H1 (cell line): ENCODE results near the gene LDLRAD3. TPM values are rescaled to one million over a fixed set of nuclear protein-coding genes. Genes with fewer than 3 reads are reported as not detected.

Experiments
- CTCF ChIA-PET: fragments of 300-600 bp; sonication (Branson Sonifier 250); formaldehyde crosslinking; loops from one replicate; lab custom pipeline; 2021; ENCODE audit not compliant: partially characterized antibody; lab: Charles Lee
- POLR2A ChIA-PET: fragments of 300-600 bp; sonication (Branson Sonifier 250); formaldehyde crosslinking; loops from one replicate; lab custom pipeline; 2021; ENCODE audit warnings: inconsistent platforms; ENCODE audit not compliant: partially characterized antibody; lab: Charles Lee
- DNase-seq, 2 experiments: peaks; one replicate each; pipeline versions ENCODE4 v3.0.0 to v3.0.0-alpha.2; 2010 to 2022; ENCODE audit warnings: low spot score in 2 of 2, low read depth in 1 of 2, mixed read lengths in 1 of 2
- FAIRE-seq: peaks from 2 replicates; lab custom pipeline; 2011; peaks lifted over from hg19 to GRCh38; lab: Jason Lieb, UNC
- H2AFZ ChIP-seq: 2 replicates; pipeline ENCODE4 v1.8.1; 2012; ENCODE audit warnings: low read length, inconsistent platforms
- H2AK5ac ChIP-seq: 2 replicates; pipeline ENCODE4 v1.6.1; 2013; ENCODE audit warnings: low read depth, low read length
- H2BK120ac ChIP-seq: replicated peaks from 2 replicates; pipeline ENCODE3; 2013; ENCODE audit warnings: low read depth, low read length, inconsistent platforms
- H2BK12ac ChIP-seq: 2 replicates; pipeline ENCODE4 v1.6.1; 2013; ENCODE audit warnings: low read depth, low read length
- H2BK15ac ChIP-seq: 2 replicates; pipeline ENCODE4 v1.6.1; 2013; ENCODE audit warnings: low read length
- H2BK20ac ChIP-seq: 2 replicates; pipeline ENCODE4 v1.6.1; 2013; ENCODE audit warnings: low read length
- H2BK5ac ChIP-seq: 2 replicates; pipeline ENCODE4 v1.6.1; 2013; ENCODE audit warnings: low read depth, low read length
- H3K14ac ChIP-seq: 2 replicates; pipeline ENCODE4 v1.6.1; 2013; ENCODE audit warnings: inconsistent platforms; ENCODE audit not compliant: insufficient read length
- H3K18ac ChIP-seq: 2 replicates; pipeline ENCODE4 v1.6.1; 2013; ENCODE audit warnings: low read length; ENCODE audit errors: extremely low read depth
- H3K23ac ChIP-seq: 2 replicates; pipeline ENCODE4 v1.6.1; 2013; ENCODE audit warnings: inconsistent platforms; ENCODE audit not compliant: insufficient read length
- H3K23me2 ChIP-seq: 2 replicates; pipeline ENCODE4 v1.6.1; 2013; ENCODE audit warnings: low read depth, low read length
- H3K27ac ChIP-seq: 2 replicates; pipeline ENCODE4 v1.6.1; 2011; ENCODE audit warnings: low read depth, low read length, inconsistent platforms
- H3K27me3 ChIP-seq, 4 experiments: replicated peaks in 1 of 4; 1 replicate in 1 of 4; 2 replicates in 3 of 4; pipeline versions ENCODE4 v1.6.1 to v1.8.1; 2011 to 2013; ENCODE audit warnings: low read length in 3 of 4, mild to moderate bottlenecking in 3 of 4, inconsistent platforms in 2 of 4, mixed read lengths in 2 of 4, moderate library complexity in 1 of 4; ENCODE audit not compliant: control insufficient read depth in 3 of 4, insufficient read depth in 3 of 4; ENCODE audit errors: extremely low read depth in 1 of 4
- H3K36me3 ChIP-seq, 4 experiments: 2 replicates each; pipeline versions ENCODE4 v1.6.1 to v1.8.1; 2011 to 2013; ENCODE audit warnings: mild to moderate bottlenecking in 4 of 4, low read length in 3 of 4, moderate library complexity in 2 of 4, control low read depth in 1 of 4, inconsistent platforms in 1 of 4; ENCODE audit not compliant: insufficient read depth in 4 of 4, control insufficient read depth in 2 of 4
- H3K4ac ChIP-seq: replicated peaks from 2 replicates; pipeline ENCODE3; 2013; ENCODE audit warnings: low read length, low read depth, mixed read lengths, inconsistent platforms; ENCODE audit not compliant: insufficient read length
- H3K4me1 ChIP-seq, 4 experiments: replicated peaks in 1 of 4; 1 replicate in 1 of 4; 2 replicates in 3 of 4; pipeline versions ENCODE4 v1.6.1 to v1.8.1; 2011 to 2013; ENCODE audit warnings: low read length in 3 of 4, inconsistent platforms in 2 of 4, mixed read lengths in 1 of 4; ENCODE audit not compliant: insufficient read depth in 4 of 4, control insufficient read depth in 3 of 4
- H3K4me2 ChIP-seq, 2 experiments: 2 replicates each; pipeline versions ENCODE4 v1.6.1 to v1.8.1; 2011 to 2013; ENCODE audit warnings: low read depth in 2 of 2, low read length in 2 of 2, control low read depth in 1 of 2, inconsistent platforms in 1 of 2, mild to moderate bottlenecking in 1 of 2; ENCODE audit not compliant: insufficient read depth in 1 of 2
- H3K4me3 ChIP-seq, 4 experiments: fragments of 200-600, 300-600 bp in 1 of 4; sonication (generic), shearing (Covaris generic), sonication (Bioruptor Twin) in 1 of 4; 2 replicates each; pipeline versions ENCODE4 v1.5.1 to v1.8.1; 2011 to 2016; ENCODE audit warnings: low read length in 4 of 4, low read depth in 3 of 4, control low read depth in 2 of 4, inconsistent platforms in 2 of 4, mild to moderate bottlenecking in 2 of 4, mixed read lengths in 1 of 4, moderate library complexity in 1 of 4; ENCODE audit not compliant: insufficient read depth in 2 of 4; ENCODE audit errors: extremely low read depth in 1 of 4
- H3K56ac ChIP-seq: replicated peaks from 2 replicates; pipeline ENCODE3; 2013; ENCODE audit warnings: low read depth, mild to moderate bottlenecking, mixed read lengths, low read length, inconsistent platforms; ENCODE audit not compliant: insufficient read length
- H3K79me1 ChIP-seq: 2 replicates; pipeline ENCODE4 v1.6.1; 2013; ENCODE audit warnings: low read depth, low read length, control low read depth
- H3K79me2 ChIP-seq, 2 experiments: 2 replicates each; pipeline versions ENCODE4 v1.6.1 to v1.8.1; 2012 to 2013; ENCODE audit warnings: low read length in 2 of 2, mild to moderate bottlenecking in 2 of 2, inconsistent platforms in 1 of 2; ENCODE audit not compliant: insufficient read depth in 2 of 2, control insufficient read depth in 1 of 2
- H3K9ac ChIP-seq, 4 experiments: replicated peaks in 1 of 4; 1 replicate in 1 of 4; 2 replicates in 3 of 4; pipeline versions ENCODE4 v1.6.1 to v1.8.1; 2011 to 2013; ENCODE audit warnings: low read depth in 3 of 4, low read length in 3 of 4, control low read depth in 2 of 4, mild to moderate bottlenecking in 2 of 4, moderate library complexity in 2 of 4, inconsistent platforms in 1 of 4; ENCODE audit errors: extremely low read depth in 1 of 4
- H3K9me3 ChIP-seq, 2 experiments: 2 replicates each; pipeline versions ENCODE4 v1.6.1 to v1.8.1; 2012 to 2013; ENCODE audit warnings: mild to moderate bottlenecking in 2 of 2, moderate library complexity in 2 of 2, control low read depth in 1 of 2, inconsistent platforms in 1 of 2, low read depth in 1 of 2, low read length in 1 of 2, mixed read lengths in 1 of 2; ENCODE audit not compliant: insufficient read depth in 2 of 2
- H4K20me1 ChIP-seq, 2 experiments: replicated peaks in 1 of 2; 2 replicates each; pipeline versions ENCODE3 to v1.8.1; 2011 to 2013; ENCODE audit warnings: inconsistent platforms in 2 of 2, low read length in 2 of 2, mild to moderate bottlenecking in 1 of 2; ENCODE audit not compliant: insufficient read depth in 2 of 2, control insufficient read depth in 1 of 2
- H4K5ac ChIP-seq: 2 replicates; pipeline ENCODE4 v1.6.1; 2013; ENCODE audit warnings: low read length, low read depth, mixed read lengths, inconsistent platforms; ENCODE audit not compliant: insufficient read length
- H4K8ac ChIP-seq: 2 replicates; pipeline ENCODE4 v1.8.0; 2013; ENCODE audit warnings: mild to moderate bottlenecking, moderate library complexity, low read length, inconsistent platforms; ENCODE audit not compliant: insufficient read depth; ENCODE audit errors: extremely low read depth
- H4K91ac ChIP-seq: replicated peaks from 2 replicates; pipeline ENCODE3; 2013; ENCODE audit warnings: low read length, mixed read lengths, inconsistent platforms; ENCODE audit not compliant: insufficient read length
- EZH2 ChIP-seq: fragments of 200-600 bp; sonication (generic); IDR thresholded peaks from 2 replicates; pipeline ENCODE4 v1.7.1; 2012; ENCODE audit warnings: low read depth, mild to moderate bottlenecking, moderate library complexity, low read length, inconsistent platforms; ENCODE audit not compliant: severe bottlenecking
- JUN ChIP-seq: IDR thresholded peaks from 2 replicates; pipeline ENCODE4 v1.6.1; 2011; ENCODE audit warnings: low read depth, mild to moderate bottlenecking, improper control_type of control experiment, low read length
- JUND ChIP-seq: IDR thresholded peaks from 2 replicates; pipeline ENCODE4 v1.6.1; 2011; ENCODE audit warnings: mild to moderate bottlenecking, improper control_type of control experiment, low read length
- KDM4A ChIP-seq: IDR thresholded peaks from one replicate; pipeline ENCODE4 v1.7.1; 2012; ENCODE audit warnings: low read depth, mild to moderate bottlenecking, moderate library complexity, low read length, inconsistent platforms; ENCODE audit not compliant: severe bottlenecking
- KDM5A ChIP-seq: fragments of 200-600 bp; IDR thresholded peaks from 2 replicates; pipeline ENCODE4 v1.7.1; 2012; ENCODE audit warnings: mild to moderate bottlenecking, low read length, inconsistent platforms, mixed read lengths
- POLR2A ChIP-seq, 2 experiments: IDR thresholded peaks; 1 replicate in 1 of 2; 2 replicates in 1 of 2; pipeline ENCODE4 v1.6.1; 2011; ENCODE audit warnings: low read depth in 2 of 2, low read length in 2 of 2, mild to moderate bottlenecking in 2 of 2; ENCODE audit errors: control extremely low read depth in 1 of 2
- POU5F1 ChIP-seq: IDR thresholded peaks from 2 replicates; pipeline ENCODE4 v1.6.1; 2011; ENCODE audit warnings: low read depth, mild to moderate bottlenecking, low read length, moderate library complexity
- SIRT6 ChIP-seq: IDR thresholded peaks from one replicate; pipeline ENCODE4 v1.7.1; 2012; ENCODE audit warnings: low read length, inconsistent platforms
- USF2 ChIP-seq: IDR thresholded peaks from 2 replicates; pipeline ENCODE4 v1.6.1; 2011; ENCODE audit warnings: low read length, improper control_type of control experiment
- WGBS, 2 experiments: shearing (Covaris generic) in 1 of 2; methylation state at CpG; one replicate each; pipeline versions ENCODE4 v1.1.6 to v1.1.7; 2013 to 2015; ENCODE audit warnings: low lambda C conversion rate in 2 of 2, mixed read lengths in 2 of 2, inconsistent platforms in 1 of 2, low coverage in 1 of 2, missing lambda C conversion rate in 1 of 2; ENCODE audit not compliant: insufficient replicate concordance in 2 of 2, insufficient coverage in 1 of 2, insufficient read length in 1 of 2; ENCODE audit errors: extremely low coverage in 1 of 2, missing lambda C conversion rate in 1 of 2; 5-methylcytosine and 5-hydroxymethylcytosine counted together
- polyA plus RNA-seq, 7 experiments: library from polyadenylated mRNA; depleted of rRNA in 3 of 7; stranded (reverse) in 5 of 7; unstranded in 2 of 7; fragments of >200 nt in 5 of 7; fragments of 200-250 nt in 2 of 7; gene quantifications; 1 replicate in 5 of 7; 2 replicates in 1 of 7; 4 replicates in 1 of 7; pipeline versions ENCODE4 v1.2.1 to v1.2.3, GENCODE V29; 2011 to 2013; ENCODE audit warnings: missing spikeins in 2 of 7, mixed read lengths in 2 of 7
- total RNA-seq: library from RNA; stranded (reverse); fragmentation: NEBNext Ultra II Directional; extraction: Animal tissue kit (Norgen Biotek cat#: 25700); gene quantifications from 2 replicates; pipeline ENCODE4 v1.2.1, GENCODE V29; 2021

Gene LDLRAD3
- total and polyA plus RNA-seq, 2 of the 8 experiments (the other 6 are each of a cell fraction or from before 2014, with no cell fraction given): 18.6 to 22.8 TPM

DNA sequence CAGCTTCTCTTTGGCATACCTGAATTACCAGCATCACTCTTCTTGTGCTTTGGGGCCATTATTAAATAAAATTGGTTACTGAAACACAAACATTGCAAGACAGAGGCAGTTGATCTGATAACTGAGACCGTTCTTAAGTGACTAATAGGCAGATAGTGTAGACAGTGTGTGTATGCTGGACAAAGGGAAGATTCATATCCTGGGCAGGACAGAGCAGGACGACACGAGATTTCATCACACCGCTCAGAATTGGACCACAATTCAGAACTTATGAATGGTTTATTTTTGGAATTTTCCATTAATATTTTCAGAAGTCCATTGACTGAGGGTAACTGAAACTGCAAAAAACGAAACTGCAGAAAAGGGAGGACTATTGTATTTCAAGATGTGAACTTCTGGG is 68.6 kb downstream of the LDLRAD3 start:
- Histone ChIP-seq H3K23ac (no peak overlapping the region), H3K27ac (no peak overlapping the region), H3K18ac (no peak overlapping the region), H3K56ac (no peak overlapping the region), H3K4me2 (no peak overlapping the region), H2BK20ac (no peak overlapping the region), H3K4me1 (peaks cover 0 to 5% (median 0%) of the 10 kb centered on the region in 4 experiments; a peak in 2 of 7 replicates), H3K79me1 (peaks cover 2% of the 10 kb centered on the region; the same call in 1 of the 2 replicates), H2BK120ac (no peak overlapping the region), H3K14ac (no peak overlapping the region), H2BK12ac (no peak overlapping the region), H2AFZ (no peak overlapping the region), H4K5ac (no peak overlapping the region), H3K36me3 (no peaks in the 10 kb centered on the region), H3K27me3 (no peaks in the 10 kb centered on the region), H3K4me3 (no peak overlapping the region), H2BK15ac (no peak overlapping the region), H3K23me2 (no peaks in the 10 kb centered on the region), H3K4ac (no peak overlapping the region), H3K9ac (no peak overlapping the region; a peak in 1 of 7 replicates), H4K20me1 (no peaks in the 10 kb centered on the region), H3K9me3 (no peaks in the 10 kb centered on the region), H2AK5ac (no peak overlapping the region), H3K79me2 (peaks cover 0 to 67% of the 10 kb centered on the region in 2 experiments; a peak in 3 of 4 replicates), H4K8ac (no peak overlapping the region), H2BK5ac (no peak overlapping the region), H4K91ac (no peak overlapping the region)
- POLR2A ChIA-PET: interaction anchor here (0.8 kb wide), 1 partner anchor 10 kb away, joined by 3 read pairs; no protein-coding TSS in a partner anchor
- no peak for FAIRE-seq
- TF ChIP-seq POU5F1 (no peak), SIRT6 (no peak), POLR2A (IDR thresholded peaks at IDR 0.05; ENCODE audit: control extremely low read depth in 1 of 2, low read depth in 2 of 2, low read length in 2 of 2) (no peak), KDM4A (no peak), JUN (no peak), KDM5A (no peak), USF2 (no peak), JUND (no peak), EZH2 (no peak)
- no peak for DNase-seq
- 90% methylated on average over 5 of the region's 5 CpGs; no CpG with 5 or more reads in 1 of the 2 experiments for WGBS, 2 experiments
- CTCF ChIA-PET: no interaction called here
